PFSK-1 (cell line): ENCODE measurements around the gene XIRP2.

Experiments
- POLR2AphosphoS5 ChIP-seq: IDR thresholded peaks from 2 replicates; pipeline ENCODE4 v1.6.1; 2012; ENCODE audit warnings: low read depth, mild to moderate bottlenecking, control low read depth, low read length, moderate library complexity
- TAF1 ChIP-seq: IDR thresholded peaks from 2 replicates; pipeline ENCODE4 v1.6.1; 2012; ENCODE audit warnings: low read length, control low read depth, borderline replicate concordance; ENCODE audit not compliant: insufficient read depth

DNA sequence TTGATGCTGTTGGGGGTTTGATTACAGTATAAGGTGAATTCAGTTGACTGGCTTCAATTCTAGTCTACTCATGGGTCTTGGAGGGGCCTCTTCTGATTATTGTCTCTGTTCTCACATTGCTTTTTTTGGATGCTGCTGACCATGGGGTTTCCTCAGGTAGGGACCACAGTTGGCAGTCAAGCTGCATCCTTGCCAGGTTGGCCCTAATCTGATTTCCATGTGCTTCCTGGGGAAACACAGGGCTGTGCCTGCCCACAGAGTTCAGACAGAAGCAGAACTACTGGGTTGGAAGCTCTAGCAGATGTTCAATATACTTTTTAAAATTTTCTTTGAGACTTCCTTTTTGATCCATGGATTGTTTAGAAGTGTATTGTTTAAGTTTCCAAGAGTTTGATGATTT lies 227.3 kb downstream of the XIRP2 start:
- TF ChIP-seq TAF1 (no peak), POLR2AphosphoS5 (no peak)
